GM19099 (cell line): ENCODE data around the gene ZCCHC7.

ENCODE experiments used
- POLR2A ChIP-seq: IDR thresholded peaks from 3 replicates; pipeline ENCODE4 v1.6.1; 2011; ENCODE audit warnings: low read depth; ENCODE audit not compliant: insufficient read length; ENCODE audit errors: extremely low read depth

Gene ZCCHC7

GRCh38 chr9:37197158-37198038, 77.0 kb downstream of the ZCCHC7 start:
- TF ChIP-seq POLR2A = no peak

GRCh38 chr9:37198039-37198729, 77.8 kb downstream of the ZCCHC7 start:
- TF ChIP-seq POLR2A = no peak

GRCh38 chr9:37198831-37199230, 78.5 kb downstream of the ZCCHC7 start:
- TF ChIP-seq POLR2A = no peak

- no peak for TF ChIP-seq POLR2A
These were observed 80.1 kb downstream of the ZCCHC7 start for GRCh38 chr9:37200433-37201005.

- no peak for TF ChIP-seq POLR2A
These were observed 81.2 kb downstream of the ZCCHC7 start for GRCh38 chr9:37201581-37201980.

GRCh38 chr9:37202091-37202490, 81.7 kb downstream of the ZCCHC7 start:
- no peak for TF ChIP-seq POLR2A

GRCh38 chr9:37206121-37206620, 85.8 kb downstream of the ZCCHC7 start:
- no peak for TF ChIP-seq POLR2A

GRCh38 chr9:37209431-37210386, 89.3 kb downstream of the ZCCHC7 start:
- no peak for TF ChIP-seq POLR2A

GRCh38 chr9:37210737-37211523, 90.6 kb downstream of the ZCCHC7 start:
- TF ChIP-seq POLR2A = no peak

- no peak for TF ChIP-seq POLR2A
These were observed 92.1 kb downstream of the ZCCHC7 start for GRCh38 chr9:37212435-37212834.

GRCh38 chr9:37215381-37215780, 95.0 kb downstream of the ZCCHC7 start:
- no peak for TF ChIP-seq POLR2A

GRCh38 chr9:37215830-37216229, 95.5 kb downstream of the ZCCHC7 start:
- TF ChIP-seq POLR2A = no peak

- TF ChIP-seq POLR2A = no peak
These were observed 96.8 kb downstream of the ZCCHC7 start for GRCh38 chr9:37217161-37217560.
